Measurements from ENCODE around the gene CD79A.

- TF ChIP-seq CTCF (IDR thresholded peaks at IDR 0.05) (no peak), POLR2A (IDR thresholded peaks at IDR 0.05) (no peak)
Observed at GRCh38 chr19:41906916-41907680, 30.0 kb downstream of the CD79A start.
